ENCODE results near the gene ZNF532.

DNA sequence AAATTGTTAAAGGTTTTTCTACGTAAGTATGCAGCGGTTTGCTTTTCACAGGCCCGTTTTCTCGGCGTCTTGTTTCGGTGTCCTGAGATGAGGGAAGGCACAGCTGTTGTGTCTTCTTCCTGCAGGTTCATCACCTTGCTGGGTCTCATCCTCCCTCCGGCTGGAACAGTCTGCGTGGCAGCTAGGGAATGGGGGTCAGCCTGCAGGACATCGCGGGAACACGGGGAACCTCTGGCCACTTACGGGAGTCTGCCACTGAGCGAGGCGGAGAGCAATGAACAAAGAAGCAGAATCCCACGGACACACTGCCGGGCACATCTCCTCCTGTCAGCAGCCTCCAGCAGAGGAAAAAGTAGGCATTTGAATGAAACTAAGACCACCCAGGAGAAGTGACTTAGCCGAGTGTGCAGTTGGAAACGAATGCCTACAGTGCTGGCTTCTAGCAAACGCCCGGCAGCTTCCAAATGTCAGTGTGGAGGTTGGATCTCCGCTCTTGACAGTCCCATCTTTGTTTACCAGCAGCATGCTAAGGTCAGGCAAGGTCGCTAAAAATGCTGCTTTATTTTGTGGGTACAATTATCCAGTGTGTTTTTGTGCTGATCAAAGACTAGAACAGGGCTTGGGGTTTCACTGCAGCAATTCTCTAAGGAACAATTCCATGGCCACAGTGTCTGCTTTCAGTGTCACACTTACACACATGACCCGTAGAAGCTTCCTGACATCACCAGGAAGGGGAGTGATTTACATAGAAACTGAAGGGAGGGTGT is 165.2 kb downstream of the ZNF532 start:
- TF ChIP-seq CTCF (IDR thresholded peaks at IDR 0.05) (no peak), POLR2A (IDR thresholded peaks at IDR 0.05) (no peak), EP300 (IDR thresholded peaks at IDR 0.05) (peak in 1 of 2 donors; percentile 74)

All from tibial nerve (tissue), 4 donors.